Hematopoietic multipotent progenitor cell treated with erythropoietin and hydrocortisone succinate and interleukin-3 and kit ligand, for 6 days (in vitro differentiated cells): ENCODE data around the gene SLC46A3.
A peak's percentile ranks its signal among the peaks of the same experiment; 100 is the strongest.
"Not testable (repeated sequence)": the region's sequence is repeated elsewhere in the genome, so short reads cannot be mapped to it uniquely, and the experiment has no call there.

Source experiments
- DNase-seq: peaks from one replicate; pipeline ENCODE4 v3.0.0-alpha.2; 2015

The SLC46A3 gene

DNA sequence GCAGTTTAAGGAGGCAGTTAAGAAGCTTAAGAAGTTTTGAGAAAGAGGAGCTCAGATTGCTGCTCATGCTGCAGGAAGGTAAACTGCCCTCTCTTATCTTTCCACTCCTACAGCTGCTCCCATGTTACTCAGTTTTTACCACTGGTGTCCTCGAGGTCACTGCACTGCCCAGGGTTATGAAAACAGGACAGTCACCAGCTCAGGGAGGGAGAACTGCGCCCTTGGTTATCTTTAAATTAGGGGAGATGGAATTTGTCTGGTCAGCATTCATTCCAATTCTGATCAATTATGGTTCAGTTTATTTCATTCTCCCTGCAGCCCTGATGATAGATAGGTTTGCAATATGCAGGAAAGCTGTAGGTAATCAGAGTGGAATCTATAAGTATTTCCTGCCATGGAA, 10.8 kb upstream of the SLC46A3 start:
- no peak for DNase-seq

DNA sequence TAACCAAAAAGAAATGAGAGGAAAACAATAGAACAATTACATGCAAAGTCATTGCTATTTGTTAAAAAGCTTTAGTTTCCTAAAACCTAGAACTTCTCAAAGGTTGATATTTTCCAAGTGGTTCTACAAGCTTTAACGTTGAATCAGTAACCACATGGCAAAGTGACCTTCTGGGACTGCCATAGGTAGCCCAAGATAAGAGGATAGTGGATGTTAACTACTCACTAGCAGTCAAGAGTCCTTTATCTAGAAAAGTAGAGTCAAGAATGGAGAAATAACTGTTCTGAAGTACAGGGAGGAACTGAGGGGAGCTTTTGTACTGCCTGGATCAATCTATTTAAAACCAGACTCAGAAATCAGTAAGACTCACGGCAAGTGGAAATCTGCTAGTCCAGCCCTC, 9.9 kb upstream of the SLC46A3 start:
- DNase-seq, result peak; percentile 36

DNA sequence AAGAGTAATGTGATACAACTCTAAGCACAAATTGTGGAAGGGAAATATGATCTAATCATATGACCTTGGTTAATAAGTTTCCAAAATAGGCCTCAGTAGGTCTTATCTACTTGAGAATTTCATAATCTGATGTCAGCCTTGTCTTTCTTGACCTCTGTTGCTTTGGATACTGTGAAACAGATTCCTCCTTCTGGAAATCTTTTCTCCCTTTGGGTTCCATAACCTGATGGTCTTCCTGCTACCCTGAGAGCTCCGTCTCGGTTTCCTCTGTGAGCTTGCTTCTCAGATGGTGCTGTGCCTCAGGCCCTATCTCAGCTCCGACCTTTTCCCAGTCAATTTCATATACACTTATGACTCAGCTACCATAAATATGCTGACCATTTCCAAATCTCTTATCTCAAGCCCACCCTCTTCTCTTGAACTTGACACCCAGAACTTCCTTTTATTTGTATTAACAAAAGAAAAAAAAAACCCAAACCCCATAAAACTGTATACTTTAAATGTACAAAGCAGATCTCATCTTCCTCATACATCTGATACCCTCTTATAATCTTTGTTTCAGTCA, 6.4 kb upstream of the SLC46A3 start:
- no peak for DNase-seq

DNA sequence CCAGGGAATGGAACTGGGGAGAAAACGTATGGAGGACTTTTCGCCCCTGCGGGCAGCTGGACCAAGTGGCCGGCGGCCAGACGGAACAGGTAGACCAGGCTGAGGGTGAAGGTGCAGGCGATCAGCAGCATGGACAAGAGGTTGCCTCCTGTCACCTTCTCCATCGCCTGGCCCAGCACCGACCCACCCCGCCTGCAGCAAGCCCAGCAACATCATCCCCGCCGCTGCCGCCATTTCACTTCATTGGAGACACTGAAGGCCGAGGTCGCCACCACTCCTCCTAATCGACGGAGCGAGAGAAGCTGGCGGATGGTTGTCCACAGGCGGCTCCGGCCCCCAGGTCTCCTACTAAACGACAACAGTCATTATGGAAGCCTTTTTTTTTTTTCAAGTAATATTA, 5.0 kb upstream of the SLC46A3 start:
- DNase-seq, result no peak

DNA sequence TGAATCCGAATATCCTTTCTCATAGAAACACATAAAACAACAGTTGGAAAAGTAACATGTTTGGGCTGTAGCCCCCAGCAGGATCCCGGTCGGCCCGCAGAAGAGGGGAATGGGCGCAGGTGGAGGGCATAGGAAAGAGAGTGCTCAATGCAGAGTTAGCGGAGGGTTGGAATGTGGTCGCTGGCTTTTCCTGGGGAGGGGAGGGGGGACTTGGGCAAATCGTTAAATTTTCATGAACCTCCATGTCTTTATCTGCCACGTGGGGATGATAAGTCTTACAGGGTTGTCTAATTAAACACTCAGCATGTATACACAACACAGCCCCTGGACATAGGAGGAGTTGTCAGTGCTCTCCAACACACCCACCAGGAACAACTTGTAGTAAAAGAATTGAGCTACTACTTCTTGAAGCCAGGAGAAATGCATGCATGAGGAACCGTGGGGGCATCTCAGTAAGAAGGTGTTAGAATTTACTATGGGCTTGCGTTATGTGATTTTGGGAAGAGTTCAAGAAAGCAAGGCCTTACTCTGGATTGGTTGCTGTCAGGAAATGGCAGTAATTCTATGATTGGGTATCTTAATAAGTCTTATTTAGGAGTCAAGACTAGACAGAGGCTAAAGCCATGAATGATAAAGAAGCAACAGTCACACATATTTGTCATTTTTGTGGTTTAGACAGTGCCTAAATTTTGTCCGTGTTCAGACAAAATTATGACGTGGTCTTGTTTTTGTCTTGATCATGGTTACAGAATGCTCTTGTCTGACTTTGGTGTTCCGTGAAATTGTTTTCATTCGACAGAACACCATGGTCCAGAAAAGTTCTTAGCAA, 671 bp upstream of the SLC46A3 start:
- DNase-seq, result peak; percentile 51

DNA sequence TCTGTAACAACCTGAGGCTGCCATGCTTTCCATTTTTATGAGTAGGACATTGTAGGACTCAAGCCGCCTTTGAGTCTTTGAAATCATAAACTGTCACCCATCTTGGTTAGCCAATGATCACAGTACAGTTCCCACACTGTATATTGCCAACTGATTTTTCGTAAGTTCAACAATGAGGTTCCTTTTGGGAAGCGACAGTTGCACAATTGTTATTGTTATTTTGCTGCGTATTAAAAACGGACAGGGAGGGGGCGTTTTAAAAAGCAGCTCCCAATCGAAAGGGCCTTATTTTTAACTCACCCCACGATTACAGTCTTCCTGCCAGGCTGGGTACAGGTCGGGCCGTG, 601 bp downstream of the SLC46A3 start:
- DNase-seq, result peak; percentile 36

DNA sequence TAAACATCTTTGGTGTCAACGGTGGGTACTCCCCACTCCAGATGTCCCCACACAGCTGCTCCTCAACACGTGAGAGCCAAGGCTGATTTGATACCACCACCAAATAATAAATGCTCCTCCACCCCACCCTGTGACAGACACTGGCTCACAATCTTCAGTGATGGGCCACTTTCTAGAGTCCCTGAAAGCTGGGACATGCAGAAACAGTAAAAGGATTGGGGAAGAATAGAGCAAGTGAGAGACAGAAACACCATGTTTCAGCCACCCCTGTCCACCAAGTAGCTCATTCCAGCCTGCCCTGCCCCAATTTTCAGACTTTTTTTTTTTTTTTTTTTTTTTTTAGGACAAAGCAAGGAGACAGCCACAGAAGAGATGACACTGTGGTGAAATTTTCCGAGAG, 1.6 kb downstream of the SLC46A3 start:
- no peak for DNase-seq

DNA sequence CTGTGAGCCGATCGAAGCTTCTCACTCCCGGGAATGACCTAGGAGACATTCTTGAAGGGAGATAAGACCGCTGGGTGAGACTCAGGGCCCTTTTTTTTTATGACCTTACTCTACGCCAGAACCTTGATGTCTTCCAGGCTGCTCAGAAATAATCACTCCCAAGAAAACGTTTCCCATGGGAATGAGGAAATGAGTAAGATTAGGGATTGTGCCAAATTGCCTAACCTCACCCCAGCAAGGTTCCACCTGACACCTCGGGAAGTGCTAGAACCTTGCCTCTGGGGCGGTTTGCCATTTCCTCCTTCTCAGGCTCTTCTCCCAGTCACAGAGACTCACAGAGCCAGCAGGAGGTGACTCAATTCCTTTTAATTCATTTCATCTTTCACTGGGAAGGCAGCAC, 2.3 kb downstream of the SLC46A3 start:
- no peak for DNase-seq

DNA sequence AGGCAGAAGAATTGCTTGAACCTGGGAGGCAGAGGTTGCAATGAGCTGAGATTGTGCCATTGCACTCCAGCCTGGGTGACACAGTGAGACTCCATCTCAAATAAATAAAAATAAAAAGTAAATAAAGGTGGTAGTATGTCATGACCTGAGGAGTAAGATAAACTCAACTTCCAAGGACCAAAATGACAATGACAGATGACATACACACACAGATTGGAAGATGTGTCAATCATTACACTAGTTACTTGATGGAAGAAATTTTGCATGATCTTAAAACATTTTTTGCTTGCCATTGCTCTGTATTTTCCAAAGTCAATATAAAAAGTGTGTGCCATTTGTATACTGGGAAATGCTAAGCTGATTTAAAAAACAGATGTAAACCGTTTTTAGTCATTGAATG, 4.1 kb downstream of the SLC46A3 start:
- no peak for DNase-seq

DNA sequence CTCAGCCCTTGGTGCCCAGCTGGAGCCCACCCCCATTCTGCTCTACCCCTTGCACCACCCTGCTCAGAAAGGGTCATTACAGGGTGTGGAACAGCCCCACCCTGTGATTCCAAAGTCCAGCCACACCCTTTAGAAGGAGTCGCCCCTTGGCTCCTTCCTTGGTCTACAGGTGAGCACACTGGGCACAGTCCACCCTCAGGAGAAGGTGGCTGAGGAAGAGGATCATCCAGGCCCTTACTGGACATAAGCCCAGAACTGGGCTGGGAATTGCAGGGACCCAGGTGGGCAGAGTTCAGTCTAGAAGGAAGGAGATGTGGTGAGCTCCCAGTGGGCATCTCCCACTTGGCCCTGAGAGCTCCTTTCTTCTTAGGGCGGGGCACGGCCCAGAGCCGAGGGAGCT, 8.6 kb downstream of the SLC46A3 start:
- no peak for DNase-seq

DNA sequence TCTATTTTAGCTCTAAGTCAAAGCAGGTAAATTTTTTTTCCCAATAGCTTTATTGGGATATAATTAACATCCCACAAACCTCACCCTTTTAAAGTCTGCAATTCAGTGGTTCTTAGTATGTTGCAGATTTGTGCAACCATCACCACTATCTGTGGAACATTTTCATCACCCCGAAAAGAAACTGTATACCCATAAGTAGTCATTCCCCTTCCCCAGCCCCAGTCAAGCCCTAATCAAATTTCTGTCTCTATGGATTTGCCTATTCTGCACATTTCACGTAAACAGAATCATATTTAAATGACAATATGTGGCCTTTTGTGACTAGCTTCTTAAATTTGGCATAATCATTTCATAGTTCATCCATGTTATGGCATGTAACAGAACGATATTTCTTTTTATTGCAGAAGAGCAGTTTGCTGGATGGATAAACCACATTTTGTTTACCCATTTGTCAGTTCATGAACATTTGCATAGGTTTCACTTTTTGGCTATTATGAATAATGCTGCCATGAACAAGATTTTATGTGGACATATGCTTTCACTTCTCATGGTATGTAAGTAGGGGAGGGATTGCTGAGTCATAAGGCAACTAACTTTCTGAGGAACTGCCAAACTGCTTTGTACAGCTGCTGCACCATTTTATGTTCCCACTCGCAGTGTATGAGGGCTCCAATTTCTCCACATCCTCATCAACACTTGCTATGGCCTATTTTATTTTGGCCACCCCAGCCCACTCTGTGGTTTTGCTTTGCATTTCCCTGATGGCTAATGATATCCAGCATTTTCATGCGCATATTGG, 10.9 kb downstream of the SLC46A3 start:
- DNase-seq, result peak; percentile 67

DNA sequence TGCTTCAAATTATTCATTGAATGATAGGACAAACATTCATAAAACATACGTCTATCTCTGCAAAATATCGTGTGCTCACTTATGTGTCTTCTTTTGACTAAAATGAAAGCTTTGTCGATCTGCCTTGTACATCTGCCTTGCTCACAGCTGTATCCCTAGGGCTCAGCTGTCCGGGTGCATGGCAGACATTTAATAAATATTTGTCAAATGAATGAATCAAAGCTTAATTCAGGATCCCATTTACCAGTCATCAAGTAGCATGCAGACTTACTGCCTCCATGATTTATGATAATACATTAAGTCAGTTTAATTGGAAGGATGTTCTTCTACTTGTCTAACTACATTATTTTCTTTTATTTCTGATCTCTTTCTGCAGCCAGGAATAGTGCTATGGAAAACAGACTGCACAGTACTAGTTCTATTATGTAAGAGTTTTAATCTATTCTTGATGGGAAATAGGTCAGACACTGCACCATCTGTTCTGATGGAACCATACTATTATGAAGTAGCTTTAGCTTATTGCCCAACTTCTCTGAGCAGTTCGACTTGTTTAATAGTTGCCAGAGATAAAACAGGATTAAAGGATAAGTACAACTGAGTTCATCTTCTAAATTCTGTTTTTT, 13.2 kb downstream of the SLC46A3 start:
- no peak for DNase-seq

DNA sequence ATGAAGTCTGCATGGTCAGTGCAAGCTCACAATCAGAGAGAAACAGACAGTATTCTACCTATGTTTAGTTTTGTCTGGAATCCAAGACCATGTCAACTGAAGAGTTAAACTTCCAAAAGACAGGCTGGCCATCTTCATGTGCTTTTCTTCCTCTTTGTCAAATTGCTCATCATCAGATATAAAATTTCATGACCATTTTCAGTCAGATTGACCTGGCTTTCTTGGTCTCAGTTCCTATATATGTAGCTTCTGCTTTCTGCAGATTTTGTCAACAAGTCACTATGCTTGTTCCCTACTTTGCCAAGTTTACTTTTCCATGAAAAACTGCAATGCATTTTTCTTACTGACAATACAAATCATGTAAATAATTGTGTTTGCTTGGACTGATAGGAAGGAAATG, 13.9 kb downstream of the SLC46A3 start:
- DNase-seq, result no peak

DNA sequence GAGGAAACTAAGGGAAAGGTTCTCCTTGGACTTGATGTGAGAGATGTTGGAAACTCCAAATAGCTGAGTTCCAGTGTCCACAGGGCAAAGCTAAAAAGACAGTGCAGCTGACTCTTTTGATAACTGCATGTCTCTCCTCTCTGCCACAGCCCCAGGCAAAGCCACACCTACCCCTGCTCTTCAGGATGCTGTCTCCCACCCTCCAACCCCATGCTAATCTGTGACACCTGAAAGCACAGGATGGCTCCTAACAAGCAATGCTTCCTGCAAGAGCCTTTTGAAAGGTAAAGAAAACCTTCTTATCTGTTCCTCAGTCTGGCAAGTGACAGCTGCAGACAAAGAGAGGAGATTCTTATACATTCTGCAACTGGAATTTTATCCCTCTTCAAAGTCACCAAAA, 14.5 kb downstream of the SLC46A3 start:
- no peak for DNase-seq

DNA sequence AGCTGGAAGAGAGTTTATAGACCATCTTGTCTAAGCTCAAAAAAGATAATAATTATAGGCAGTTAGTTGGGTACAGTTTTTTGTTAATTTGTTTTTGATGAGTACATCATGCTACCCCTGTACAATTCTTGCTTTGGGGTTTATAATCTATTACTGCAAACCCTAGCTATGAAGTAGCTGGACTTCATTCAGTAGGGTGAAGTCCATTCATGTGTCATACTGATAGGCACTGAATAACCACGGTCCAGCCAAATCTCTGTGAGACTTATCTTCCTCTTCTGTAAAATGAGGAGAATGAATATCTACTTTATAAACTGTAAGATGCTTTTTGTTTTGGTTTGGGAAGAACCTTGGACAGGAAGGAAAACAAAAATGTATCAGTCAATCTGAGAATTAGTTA, 19.5 kb downstream of the SLC46A3 start:
- no peak for DNase-seq

DNA sequence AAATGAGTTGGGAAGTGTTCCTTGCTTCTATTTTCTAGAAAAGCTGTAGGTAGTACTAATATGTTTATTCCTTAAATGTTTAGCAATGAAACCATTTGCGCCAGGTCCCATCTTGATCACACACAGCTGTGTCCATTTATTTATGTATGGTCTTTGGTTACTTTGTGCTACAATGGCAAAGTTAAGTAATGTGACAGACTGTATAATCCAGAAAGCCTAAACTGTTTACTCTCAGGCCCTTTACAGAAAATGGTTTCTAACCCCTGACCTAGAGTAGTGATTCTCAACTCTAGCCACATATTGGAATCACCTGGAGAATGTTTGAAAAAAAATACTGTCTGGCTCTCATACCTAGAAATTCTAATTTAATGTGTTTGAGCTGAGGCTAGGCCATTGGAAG, 21.3 kb downstream of the SLC46A3 start:
- DNase-seq, result no peak

DNA sequence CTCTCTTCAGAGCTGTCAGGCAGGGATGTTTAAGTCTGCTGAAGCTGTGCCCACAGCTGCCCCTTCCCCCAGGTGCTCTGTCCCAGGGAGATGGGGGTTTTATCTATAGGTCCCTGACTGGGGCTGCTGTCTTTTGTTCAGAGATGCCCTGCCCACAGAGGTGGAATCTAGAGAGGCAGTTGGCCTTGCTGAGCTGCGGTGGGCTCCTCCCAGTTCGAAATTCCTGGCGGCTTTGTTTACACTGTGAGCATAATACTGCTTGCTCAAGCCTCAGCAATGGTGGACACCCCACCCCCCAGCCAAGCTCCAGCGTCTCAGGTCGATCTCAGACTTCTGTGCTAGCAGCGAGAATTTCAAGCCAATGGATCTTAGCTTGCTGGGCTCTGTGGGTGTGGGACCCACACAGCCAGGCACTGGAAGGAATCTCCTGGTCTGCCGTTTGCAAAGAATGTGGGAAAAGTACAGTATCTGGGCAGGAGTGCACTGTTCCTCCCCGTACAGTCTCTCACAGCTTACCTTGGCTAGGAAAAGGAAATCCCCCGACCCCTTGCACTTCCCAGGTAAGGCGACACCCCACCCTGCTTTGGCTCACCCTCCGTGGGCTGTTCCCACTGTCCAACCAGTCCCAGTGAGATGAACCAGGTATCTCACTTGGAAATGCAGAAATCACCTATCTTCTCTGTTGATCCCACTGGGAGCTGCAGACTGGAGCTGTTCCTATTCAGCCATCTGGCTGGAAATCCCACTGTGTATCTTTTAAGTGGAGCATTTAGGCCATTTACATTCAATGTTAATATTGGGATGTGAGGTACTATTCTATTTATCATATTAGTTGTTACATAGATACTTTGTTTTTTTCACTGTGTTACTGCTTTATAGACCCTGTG, 24.9 kb downstream of the SLC46A3 start:
- not testable (repeated sequence) for DNase-seq

DNA sequence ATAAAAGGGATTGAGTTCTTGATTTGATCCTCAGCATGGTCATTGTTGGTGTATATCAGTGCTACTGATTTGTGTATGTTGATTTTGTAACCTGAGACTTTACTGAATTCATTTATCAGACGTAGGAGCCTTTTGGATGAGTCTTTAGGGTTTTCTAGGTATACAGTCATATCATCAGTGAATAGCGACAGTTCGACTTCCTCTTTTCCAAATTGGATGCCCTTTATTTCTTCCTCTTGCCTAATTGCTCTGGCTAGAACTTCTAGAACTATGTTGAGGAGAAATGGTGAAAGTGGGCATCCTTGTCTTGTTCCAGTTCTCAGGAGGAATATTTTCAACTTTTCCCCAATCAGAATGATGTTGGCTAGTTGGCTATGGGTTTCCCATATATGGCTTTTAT, 32.9 kb downstream of the SLC46A3 start:
- no peak for DNase-seq

DNA sequence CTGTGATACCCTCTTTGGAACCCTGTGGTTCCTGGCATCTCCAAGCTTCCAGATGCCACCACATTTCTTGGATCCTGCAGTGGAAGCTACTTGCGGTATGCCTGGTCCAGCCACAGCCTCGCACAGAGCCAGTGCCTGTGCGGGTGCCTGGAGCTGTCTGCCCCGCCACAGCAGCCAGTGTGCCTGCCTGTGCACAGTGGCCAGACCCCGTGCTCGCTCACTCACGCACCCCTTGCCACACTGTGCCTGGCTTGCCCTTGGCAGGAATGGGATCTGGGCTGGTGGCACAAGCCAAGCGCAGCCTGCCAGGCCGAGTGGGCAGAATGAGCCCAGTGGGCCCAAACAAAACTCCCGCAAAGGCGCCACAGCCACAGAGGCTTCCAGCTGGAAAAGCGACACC, 33.7 kb downstream of the SLC46A3 start:
- no peak for DNase-seq

DNA sequence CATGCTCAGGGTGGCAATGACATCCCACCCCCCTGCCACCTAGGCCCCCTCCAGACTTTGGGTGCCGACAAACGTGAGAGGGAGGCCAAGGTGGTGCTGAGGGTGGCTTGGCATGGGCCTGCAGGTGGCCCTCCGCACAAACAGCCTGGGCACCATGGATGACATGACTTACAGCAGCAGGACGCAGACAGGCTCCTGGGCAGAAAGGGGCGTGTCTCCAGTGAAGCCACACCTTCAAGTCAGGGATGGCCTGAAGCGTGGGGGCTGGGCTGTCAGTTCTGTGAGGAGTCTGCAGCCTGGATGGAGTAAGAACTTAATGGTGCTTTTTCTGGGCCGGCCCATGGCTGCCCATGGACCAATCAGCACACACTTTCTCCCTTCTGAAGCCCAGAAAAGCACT, 34.5 kb downstream of the SLC46A3 start:
- DNase-seq, result no peak

DNA sequence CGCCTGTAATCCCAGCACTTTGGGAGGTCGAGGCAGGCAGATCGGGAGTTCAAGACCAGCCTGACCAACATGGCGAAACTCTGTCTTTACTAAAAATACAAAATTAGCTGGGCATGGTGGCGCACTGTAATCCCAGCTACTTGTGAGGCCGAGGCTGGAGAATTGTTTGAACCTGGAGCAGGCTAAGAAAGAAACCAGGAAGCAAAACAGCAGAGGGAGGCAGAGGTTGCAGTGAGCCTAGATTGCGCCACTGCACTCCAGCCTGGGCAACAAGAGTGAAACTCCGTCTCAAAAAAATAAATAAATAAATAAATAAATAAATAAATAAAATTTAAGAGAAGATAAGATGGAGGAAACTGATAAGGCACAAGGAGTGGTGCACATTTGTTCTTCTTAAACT, 35.6 kb downstream of the SLC46A3 start:
- not testable (repeated sequence) for DNase-seq

DNA sequence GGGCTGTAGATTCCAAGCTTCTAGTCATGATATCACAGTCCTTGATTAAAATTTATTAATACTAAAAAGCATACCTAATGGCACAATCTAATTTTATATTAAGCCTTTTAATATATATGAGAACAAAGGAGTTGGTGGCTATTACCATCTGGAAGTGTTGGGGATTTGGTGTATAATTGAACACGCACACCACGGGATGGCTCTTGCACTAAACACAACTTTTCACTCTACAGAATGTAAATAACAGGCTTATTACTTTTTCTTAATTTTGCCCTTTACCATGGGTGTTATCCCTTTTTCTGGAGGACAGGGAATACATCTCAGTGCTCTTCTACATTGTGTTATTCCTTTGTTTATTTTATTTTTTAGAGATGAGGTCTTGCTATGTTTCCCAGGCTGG, 38.2 kb downstream of the SLC46A3 start:
- no peak for DNase-seq

DNA sequence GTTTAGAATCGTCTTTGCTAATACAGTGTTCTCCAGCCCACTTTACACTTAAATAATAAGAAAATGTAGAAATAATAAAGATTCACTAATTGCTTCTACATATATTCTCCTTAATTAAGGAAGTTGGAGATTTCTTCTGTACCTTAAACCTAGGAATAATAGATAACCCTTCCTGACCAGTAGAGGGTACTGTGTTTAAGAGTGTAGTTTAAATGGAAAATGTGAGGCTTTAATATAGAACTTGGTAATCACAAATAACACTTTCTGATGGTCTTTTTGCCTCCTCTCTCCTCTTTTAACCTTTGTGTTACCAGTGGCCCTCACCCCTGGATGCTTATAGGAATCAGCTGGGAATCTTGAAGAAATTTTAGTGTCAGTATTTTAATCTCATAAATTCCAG, 39.1 kb downstream of the SLC46A3 start:
- DNase-seq, result peak; percentile 59
